Stimulated activated CD4-positive, alpha-beta T cell treated with anti-CD3 and anti-CD28 coated beads, Interleukin-4, amount 100 ng/mL, for 1 hour (primary cell): ENCODE results near the gene SRSF3.
A peak's percentile ranks its signal among the peaks of the same experiment; 100 is the strongest.
"Not testable (repeated sequence)": the region's sequence is repeated elsewhere in the genome, so short reads cannot be mapped to it uniquely, and the experiment has no call there.

Experiments used
- DNase-seq: peaks from one replicate; pipeline ENCODE4 v3.0.0-alpha.2; 2020

SRSF3 gene

DNA sequence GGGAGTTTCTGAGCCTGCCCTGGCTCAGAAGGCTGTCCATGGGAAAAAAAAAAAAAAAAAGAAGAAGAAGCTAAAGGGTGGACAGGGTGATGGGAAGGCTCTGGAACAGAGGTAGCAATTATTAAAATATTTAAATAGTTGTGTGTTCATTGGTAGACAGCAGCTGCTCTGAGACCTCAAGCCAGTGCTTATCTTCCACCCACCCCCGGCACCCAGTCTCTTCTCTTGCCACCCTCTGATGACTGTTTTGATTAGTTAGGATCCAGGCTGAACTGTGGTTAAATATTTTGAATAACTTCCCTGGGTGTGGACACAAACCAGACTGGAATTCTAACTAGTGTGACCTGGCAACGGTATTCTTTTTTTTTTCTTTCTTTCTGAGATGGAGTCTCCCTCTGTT lies 16.9 kb upstream of the SRSF3 start:
- no peak for DNase-seq

DNA sequence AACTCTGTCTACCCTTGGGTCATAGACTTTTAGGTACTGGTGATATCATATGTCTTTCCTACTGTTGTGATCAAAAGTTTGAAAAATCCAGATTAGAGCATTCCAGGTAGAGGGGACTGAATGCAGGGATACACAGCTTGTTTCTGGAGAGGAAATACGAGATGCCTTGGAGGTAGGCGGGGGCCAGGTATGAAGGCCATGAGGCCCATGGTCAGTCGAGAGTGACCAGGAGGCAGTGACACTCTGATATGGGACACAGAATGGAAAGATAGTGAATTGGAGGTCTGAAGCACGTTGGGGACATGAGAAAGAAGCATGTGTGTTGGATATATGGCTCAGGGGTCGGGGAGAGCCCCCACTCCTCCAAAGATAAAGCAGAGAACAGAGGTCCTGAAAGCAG lies 16.1 kb upstream of the SRSF3 start:
- DNase-seq = no peak

DNA sequence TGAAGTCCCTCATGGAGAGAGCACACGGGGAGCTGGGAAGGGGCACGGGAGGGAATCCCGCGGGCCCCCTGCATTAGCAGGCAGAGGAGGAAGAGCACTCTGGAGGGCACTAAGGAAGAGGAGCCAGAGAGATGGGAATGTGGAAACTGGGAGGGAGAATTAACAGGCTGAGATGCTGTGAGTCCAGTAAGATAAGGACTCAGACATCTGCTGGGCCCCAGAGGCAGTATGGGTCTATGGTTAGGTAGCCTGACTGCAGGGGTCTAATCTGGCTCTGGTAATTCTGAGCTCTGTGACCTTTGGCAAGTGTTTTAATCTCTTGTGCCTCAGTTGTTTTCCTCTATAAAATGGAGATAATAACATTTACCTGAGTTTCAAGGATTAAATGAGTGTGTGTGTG lies 15.7 kb upstream of the SRSF3 start:
- DNase-seq = no peak

DNA sequence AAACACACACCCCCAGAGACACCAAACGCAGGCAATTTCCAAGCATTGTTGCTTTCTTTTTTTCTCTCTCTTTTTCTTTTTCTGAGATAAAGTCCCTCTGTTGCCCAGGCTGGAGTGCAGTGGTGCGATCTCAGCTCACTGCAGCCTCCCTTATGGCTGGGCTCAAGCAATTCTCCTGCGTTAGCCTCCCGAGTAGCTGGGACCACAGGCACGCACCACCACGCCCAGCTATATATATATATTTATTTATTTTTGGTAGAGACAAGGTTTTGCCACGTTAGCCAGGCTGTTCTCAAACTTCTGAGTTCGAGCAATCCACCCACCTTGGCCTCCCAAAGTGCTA lies 14.0 kb upstream of the SRSF3 start:
- DNase-seq = no peak

DNA sequence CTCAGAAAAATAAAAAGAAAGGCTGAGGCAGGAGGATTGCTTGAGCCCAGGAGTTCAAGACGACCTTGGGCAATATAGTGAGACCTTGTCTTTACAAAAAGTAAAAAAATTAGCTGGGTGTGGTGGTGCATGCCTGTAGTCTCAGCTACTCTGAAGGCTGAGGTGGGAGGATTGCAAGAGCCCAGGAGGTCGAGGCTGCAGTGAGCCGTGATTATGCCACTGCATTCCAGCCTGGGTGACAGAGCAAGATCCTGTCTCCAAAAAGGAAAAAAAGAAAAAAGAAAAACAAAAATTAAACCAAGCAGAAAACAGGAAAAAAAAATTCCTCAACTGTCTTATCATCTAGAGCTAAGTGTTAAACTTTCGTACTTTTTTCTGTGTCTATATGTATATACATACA lies 12.4 kb upstream of the SRSF3 start:
- DNase-seq = no peak

DNA sequence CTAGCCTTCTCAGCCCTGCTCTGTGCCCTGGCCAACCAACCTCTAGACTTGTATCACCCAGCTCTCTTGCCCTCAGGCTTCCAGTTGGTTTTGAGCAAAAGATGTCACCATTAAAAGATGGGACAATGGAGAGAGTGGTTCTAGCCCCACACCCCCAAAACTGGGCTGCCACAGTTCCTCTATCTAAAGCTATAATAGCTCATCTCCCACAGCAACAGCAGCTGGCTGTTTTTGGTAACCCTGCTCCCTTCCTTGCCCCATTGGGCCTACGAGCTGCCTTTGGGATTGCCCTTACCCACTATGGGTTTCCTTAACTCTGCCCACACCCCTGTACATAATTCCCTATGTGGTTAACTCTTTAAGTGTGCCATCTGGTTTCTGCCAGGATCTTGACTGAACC lies 7.6 kb upstream of the SRSF3 start:
- no peak for DNase-seq

DNA sequence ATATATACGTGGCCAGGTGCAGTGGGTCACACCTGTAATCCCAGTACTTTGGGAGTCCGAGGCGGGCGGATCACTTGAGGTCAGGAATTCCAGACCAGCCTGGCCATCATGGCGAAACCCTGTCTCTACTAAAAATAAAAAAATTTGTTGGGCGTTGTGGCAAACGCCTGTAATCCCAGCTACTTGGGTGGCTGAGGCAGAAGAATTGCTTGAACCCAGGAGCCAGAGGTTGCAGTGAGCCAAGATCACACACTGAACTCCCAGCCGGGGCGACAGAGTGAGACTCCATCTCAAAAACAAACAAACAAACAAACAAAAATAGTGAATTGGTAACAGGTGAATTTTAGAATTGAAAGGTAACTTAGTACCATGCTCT lies 5.1 kb upstream of the SRSF3 start:
- DNase-seq = not testable (repeated sequence)

DNA sequence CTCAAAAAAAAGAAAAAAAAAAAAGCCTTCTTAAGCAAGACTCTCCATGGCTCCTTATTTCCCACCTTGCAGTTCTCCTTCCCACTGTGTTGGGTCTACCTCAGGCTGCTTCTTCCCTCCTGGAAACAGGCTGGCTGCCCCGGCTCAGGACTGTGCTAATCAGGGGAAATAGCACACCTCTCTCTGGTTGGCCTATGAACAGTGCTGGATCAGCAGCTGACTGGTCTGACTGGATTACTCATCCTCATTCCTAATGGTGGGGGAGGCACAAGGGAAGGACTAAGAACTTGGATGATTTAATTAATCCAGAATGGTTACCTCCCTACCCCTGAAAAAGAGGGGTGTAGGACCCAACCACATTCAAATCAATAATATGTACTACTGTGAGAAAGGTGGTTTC lies 3.9 kb upstream of the SRSF3 start:
- no peak for DNase-seq

DNA sequence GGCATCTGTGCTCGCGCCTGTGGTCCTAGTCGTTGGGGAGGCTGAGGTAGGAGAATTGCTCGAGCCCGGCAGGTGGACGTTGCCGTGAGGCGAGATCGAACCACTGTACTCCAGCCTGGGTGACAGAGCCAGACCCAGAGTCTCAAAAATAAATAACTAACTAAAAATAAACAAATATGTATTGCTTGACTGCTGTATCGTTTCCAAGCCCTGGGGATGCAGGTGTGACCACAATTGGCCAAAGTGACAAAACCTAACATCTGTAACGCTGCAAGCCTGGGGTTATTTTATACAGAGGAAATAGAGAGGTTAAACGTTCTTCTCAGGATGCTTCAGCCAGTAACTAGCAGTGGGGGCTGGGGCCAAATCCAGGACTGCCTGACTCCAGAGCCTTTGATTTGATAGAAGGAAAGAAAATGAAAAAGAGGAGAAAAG lies 1.9 kb upstream of the SRSF3 start:
- DNase-seq = no peak

DNA sequence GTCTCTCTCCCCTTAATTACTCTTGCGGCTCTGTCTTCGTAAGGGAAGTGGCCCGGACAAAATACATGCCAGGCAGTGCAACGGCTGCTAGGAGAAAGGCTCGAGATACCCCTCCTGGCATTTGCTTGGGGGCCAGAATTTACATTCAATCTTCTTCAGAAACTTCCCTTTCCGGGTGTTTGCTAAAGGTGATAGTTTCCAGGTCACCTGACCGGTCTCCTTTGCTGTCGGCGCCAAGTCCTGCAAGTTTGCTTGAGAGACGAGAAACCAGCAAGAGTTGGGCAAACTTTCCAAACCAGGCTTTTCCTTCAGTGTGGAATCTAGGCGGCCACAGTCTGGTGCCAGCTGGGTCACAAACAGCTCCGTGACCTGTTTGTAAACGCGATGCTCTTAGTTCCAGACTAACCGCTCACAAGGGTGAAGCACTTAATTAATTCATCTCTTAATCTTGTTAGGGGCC lies 563 bp upstream of the SRSF3 start:
- DNase-seq = peak; percentile 28

DNA sequence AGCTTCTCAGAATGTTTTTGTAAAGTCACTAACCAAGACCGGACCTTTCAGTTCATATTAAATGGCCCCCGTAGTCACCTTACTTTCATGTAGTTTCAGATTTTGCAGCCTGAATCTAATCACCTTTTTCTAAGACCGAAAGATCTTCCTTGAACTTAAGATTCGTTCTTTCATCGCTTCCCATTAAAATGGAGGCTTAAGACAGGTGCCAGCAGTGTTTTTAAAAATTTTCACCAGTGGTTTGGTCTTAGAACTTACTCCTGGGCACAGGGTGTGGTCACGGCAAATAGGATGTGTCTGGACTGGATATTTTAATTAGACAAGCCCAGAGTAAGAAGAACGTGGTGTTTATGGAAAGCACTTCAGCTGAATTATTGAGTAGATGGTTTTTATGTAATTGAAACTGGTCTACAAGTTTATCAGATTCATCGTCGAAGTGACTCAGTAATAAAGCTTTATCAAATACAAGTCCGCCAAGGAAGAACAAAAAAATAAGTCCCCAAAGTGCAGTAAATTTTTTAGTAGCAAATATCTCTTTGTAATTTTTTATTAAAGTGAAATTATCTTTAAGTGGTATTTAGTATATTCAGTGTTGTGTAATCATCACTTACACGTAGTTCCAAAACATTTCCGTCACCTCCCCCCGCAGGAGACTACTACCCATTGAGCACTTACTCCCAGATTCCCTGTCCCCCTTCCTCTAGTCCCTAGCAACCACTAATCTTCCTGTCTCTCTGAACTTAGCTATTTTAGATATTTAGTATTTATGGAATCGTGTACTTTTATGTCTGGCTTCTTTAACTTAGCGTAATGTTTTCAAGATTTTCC lies 868 bp downstream of the SRSF3 start:
- no peak for DNase-seq

DNA sequence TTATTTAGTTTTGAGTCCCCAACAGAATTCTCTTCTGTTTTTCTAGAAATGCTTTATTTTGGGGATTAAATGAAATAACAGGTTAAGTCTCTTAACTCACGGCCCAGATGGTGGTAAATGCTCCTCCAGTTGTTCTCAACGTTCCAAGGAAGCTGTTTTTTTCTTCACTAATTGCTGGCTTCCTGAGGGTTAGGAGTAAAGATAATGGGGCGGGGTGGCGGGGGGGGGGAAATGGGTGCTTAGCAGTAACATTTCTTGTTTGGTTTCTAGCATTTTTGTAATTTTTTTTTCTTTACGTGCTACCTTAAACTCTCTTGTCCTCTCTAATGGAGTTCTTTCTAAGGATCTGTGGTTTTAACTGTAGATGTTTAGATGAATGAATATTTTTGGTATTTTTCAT lies 2.2 kb downstream of the SRSF3 start:
- no peak for DNase-seq

DNA sequence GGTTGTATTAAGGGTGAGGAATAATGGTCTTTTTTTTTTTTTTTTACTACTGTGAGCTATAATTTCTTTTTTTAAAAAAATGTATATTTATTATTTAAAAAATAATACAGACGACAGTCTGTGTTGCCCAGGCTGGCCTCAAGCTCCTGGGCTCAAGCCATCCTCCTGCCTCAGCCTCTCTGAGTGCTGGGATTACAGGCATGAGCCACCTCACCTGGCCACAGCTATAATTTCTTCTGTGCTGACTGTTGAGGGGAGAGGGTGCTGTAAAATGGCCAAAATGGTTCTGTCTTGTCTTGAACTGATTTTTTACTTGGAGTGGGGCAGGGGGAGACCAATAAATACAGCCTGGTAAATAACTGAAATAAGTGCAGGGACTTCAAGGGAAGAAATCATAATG lies 3.6 kb downstream of the SRSF3 start:
- no peak for DNase-seq

DNA sequence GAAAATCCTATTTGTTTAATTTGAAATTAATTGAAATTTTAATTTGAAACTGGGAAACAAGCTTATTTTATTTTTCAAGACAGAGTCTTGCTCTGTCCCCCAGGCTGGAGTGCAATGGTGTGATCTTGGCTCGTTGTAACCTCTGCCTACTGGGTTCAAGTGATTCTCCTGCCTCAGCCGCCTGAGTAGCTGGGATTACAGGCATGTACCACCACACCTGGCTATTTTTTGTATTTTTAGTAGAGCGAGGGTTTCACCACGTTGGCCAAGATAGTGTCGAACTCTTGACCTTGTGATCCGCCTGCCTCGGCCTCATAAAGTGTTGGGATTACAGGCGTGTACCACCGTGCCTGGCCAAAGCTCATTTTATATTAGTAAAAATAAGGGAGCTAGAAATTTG lies 4.2 kb downstream of the SRSF3 start:
- DNase-seq = no peak

DNA sequence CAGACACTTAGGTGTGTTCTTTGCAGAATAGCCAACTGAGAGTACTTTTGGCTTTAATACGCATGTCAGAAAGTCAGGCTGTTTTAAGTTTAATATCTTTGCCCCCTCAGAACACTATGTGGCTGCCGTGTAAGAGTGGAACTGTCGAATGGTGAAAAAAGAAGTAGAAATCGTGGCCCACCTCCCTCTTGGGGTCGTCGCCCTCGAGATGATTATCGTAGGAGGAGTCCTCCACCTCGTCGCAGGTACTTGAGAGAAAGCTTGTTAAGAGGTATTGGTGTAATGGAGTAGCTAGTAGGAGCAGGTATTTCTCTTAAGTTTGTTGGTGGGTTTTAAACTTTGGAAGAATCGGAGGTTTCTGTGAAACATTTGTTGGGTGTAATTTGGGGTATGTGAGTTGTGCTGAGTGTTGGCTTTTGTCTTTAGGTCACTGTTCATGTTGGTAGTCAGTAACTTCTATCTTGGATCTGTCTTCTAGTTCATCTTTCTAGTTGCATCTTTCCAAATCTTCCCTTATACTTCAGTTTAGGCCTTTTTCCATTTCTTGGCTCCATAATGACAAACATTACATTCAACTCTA lies 4.7 kb downstream of the SRSF3 start:
- no peak for DNase-seq

DNA sequence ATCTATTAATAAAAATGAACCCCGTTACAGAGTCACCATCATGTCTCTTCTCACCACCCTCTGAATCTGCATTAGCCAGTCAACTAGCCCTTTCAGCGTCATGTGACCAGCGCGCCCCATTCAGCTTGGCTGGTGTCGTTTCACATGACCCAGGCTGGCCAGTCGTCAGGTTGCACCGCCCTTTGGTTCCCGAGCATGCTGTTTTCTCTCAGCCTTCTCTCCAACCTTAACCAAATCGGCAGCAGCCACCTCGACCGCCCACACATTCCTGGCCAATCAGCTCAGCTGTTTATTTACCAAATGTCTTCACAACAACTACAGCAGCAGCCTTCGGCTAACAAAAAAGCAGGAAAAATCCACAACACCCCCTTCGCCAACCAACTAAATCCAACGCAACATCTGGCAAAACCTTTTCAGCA lies 5.6 kb downstream of the SRSF3 start:
- peak; percentile 54 for DNase-seq

DNA sequence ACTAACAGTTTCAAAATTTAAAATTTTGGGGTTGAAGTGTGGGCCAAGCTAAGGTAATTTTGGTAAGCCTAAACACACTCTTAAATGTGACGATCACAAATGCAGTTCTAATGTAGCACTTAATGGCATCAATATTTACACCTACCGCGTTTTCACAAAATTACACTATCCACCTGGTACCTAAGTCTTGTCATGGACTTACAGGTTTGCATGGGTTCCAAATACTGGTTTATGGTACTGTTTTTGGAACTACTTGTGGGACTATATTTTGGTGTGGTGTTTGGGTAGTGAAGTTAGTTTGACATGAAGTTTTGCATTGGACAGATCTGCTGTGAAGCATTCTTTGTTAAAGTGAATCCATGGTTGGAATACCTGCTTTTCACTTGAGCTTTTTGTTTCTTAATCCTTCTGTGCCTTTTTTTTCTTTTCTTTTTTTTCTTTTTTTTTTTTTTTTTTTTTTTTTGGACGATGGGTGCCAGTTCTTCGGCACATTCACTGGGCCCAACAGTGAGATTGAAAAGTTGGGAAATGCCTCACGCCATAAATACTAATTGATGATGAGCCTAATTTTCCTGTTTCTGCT lies 6.5 kb downstream of the SRSF3 start:
- DNase-seq = no peak

DNA sequence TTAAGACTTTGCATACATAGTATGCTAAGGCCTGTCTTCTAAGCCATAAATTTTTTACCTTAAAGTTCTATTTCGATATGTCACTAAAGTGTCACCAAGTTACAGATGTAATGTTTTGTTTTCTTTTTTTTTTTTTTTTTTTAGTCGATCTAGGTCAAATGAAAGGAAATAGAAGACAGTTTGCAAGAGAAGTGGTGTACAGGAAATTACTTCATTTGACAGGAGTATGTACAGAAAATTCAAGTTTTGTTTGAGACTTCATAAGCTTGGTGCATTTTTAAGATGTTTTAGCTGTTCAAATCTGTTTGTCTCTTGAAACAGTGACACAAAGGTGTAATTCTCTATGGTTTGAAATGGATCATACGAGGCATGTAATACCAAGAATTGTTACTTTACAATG lies 7.7 kb downstream of the SRSF3 start:
- not testable (repeated sequence) for DNase-seq

DNA sequence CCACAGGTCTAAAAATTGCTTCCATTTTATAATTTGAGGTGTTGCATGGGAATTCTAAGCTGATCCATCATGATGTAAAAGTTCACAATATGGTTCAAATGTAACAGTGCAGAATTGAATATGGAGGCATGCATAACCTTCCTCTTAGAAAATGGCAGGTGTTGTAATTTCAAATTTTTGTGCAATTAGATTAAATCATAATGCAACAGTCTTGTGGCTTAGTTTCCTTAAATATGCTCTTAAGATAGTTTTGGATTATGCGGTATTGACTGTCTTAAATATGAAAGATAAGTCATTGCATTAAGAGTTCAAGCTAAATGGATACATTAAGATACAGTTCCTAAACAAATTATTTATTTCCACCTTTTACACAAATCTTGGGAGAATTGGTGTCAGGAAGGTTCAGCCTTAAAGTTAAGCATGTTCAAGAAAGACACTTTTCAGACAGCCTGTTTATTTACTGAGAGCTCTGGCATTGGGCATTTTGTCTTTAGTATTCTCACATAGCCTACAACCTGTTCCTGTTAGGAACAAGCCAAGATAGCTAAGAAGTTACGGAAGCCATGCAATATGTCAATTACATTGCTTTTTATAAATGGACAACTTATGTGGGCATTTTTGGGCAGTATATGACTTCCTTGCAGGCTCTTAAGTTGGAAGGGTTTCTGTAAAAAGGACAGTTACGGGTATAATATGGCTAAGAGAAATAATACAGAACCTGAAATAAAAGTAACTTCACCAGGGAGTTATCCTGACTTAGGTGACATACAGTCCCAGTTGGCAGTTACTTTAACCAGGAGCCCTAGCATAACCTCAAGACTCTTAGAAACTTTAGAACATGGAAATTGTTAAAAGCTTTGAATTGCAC lies 9.3 kb downstream of the SRSF3 start:
- no peak for DNase-seq

DNA sequence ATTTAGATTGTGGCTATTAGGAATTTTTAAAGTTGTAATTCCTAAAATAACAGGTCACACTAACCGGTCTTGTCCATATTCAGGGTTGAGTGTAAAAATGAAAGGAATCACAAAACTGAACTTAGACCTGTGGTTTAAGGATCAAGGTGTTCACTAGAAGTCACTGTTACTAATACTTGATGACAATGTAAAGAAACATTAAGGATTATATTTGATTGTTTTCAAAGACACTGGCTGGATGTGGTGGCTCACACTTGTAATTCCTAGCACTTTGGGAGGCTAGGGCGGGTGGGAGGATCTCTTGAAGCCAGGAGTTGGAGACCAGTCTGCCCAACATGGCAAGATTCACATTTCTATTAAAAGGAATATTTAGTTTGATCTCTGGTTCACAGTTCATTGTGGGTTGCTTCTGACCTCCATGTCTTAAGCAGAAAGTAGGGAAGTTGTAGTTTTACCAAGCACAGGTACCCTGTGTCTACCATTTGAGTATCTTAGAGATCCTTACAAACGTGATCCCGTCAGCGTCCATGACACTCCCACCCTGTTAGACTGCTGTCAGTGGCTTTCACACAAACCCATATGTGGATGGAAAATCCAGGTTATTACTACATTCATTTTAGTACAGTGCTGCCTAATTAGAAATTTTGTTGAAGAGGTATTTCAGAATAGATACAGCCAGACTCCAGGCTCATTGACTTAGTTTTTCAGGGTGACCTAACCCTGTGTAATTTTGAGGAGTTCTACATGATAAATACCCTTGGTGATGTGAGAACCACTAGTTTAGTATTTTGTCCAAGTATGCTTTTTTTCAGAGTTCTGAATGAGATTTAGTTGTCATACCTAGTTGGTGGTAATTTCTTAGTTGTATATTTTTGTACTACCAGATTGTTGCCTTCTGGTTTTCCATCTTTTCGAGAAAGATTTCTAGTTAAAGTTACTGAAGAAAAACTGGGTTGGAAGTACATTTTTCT lies 10.2 kb downstream of the SRSF3 start:
- DNase-seq = no peak

DNA sequence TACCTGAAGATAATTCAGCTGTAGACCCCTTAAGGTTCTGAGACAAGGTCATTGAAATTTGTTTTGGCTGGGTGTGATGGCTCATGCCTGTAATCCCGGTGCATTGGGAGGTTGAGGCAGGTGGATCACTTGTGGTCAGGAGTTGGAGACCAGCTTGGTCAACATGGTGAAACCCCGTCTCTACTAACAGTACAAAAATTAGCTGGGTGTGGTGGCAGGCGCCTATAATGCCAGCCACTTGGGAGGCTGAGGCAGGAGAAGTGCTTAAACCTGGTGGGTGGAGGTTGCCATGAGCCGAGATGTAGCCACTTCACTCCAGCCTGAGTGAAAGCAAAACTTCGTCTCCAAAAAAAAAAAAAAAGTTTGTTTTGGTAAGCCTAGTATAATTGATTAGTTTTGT lies 11.0 kb downstream of the SRSF3 start:
- DNase-seq = no peak
